Neural cell (in vitro differentiated cells): ENCODE results near the gene NEDD4L. TPM values are rescaled to one million over a fixed set of nuclear protein-coding genes. Genes with fewer than 3 reads are reported as not detected.
"Not testable (repeated sequence)": the region's sequence is repeated elsewhere in the genome, so short reads cannot be mapped to it uniquely, and the experiment has no call there.

ENCODE experiments used
- H2AFZ ChIP-seq: fragments of 200-600, 300-800 bp; sonication (generic), shearing (Covaris generic); 2 replicates; pipeline ENCODE4 v1.6.0; 2014; ENCODE audit warnings: low read depth, mild to moderate bottlenecking, antibody characterized with exemption, low read length, moderate library complexity
- H3F3A ChIP-seq: fragments of 200-600 bp; shearing (Covaris generic); 2 replicates; pipeline ENCODE4 v1.6.1; 2016; ENCODE audit warnings: mild to moderate bottlenecking, moderate library complexity, mixed read lengths, antibody characterized with exemption, low read length; ENCODE audit not compliant: insufficient read depth, poor library complexity, severe bottlenecking
- H3K27ac ChIP-seq: fragments of 200-600, 300-800 bp; sonication (generic), shearing (Covaris generic); 2 replicates; pipeline ENCODE4 v1.5.1; 2014; ENCODE audit warnings: mild to moderate bottlenecking, low read length, moderate library complexity
- H3K27me3 ChIP-seq: fragments of 300-800, 200-600 bp; sonication (generic), shearing (Covaris generic); 2 replicates; pipeline ENCODE4 v1.6.0; 2014; ENCODE audit warnings: mild to moderate bottlenecking, low read depth, low read length, moderate library complexity; ENCODE audit not compliant: insufficient read depth
- H3K36me3 ChIP-seq: fragments of 300-800, 200-600 bp; sonication (generic), shearing (Covaris generic); 2 replicates; pipeline ENCODE4 v1.5.1; 2014; ENCODE audit warnings: mild to moderate bottlenecking, antibody characterized with exemption, low read length, moderate library complexity; ENCODE audit not compliant: insufficient read depth
- H3K4me2 ChIP-seq: fragments of 300-800, 200-600 bp; sonication (generic), shearing (Covaris generic); 2 replicates; pipeline ENCODE4 v1.6.0; 2014; ENCODE audit warnings: mild to moderate bottlenecking, low read length
- H3K4me3 ChIP-seq: fragments of 300-800, 200-600 bp; sonication (generic), shearing (Covaris generic); 2 replicates; pipeline ENCODE4 v1.5.1; 2014; ENCODE audit warnings: mild to moderate bottlenecking, low read length, moderate library complexity
- H3K79me2 ChIP-seq: fragments of 200-600 bp; shearing (Covaris generic); replicated peaks from 2 replicates; pipeline ENCODE4 v1.6.0; 2014; ENCODE audit warnings: mild to moderate bottlenecking, low read length, moderate library complexity; ENCODE audit not compliant: insufficient read depth
- H3K9ac ChIP-seq: fragments of 300-800, 200-600 bp; sonication (generic), shearing (Covaris generic); 2 replicates; pipeline ENCODE4 v1.6.1; 2016; ENCODE audit warnings: mild to moderate bottlenecking, low read length, mixed read lengths
- H3K9me2 ChIP-seq: fragments of 200-600 bp; shearing (Covaris generic); 2 replicates; pipeline ENCODE4 v1.6.1; 2016; ENCODE audit warnings: mild to moderate bottlenecking, low read length, mixed read lengths; ENCODE audit not compliant: insufficient read depth
- H3K9me3 ChIP-seq: fragments of 200-600, 300-800 bp; sonication (generic), shearing (Covaris generic); 2 replicates; pipeline ENCODE4 v1.6.1; 2016; ENCODE audit warnings: mild to moderate bottlenecking, mixed run types, low read length, moderate library complexity, mixed read lengths
- H4K20me1 ChIP-seq: fragments of 200-600 bp; shearing (Covaris generic); 2 replicates; pipeline ENCODE4 v1.6.1; 2016; ENCODE audit warnings: mild to moderate bottlenecking, mixed run types; ENCODE audit not compliant: insufficient read depth
- EP300 ChIP-seq: fragments of 450-650 bp; conservative IDR thresholded peaks from 2 replicates; pipeline ENCODE4 v1.6.1; 2014; ENCODE audit warnings: antibody characterized with exemption, mild to moderate bottlenecking, moderate library complexity; ENCODE audit not compliant: poor library complexity, severe bottlenecking
- EZH2 ChIP-seq: fragments of 200-600, 300-800 bp; shearing (Covaris generic), sonication (generic); IDR thresholded peaks from 2 replicates; pipeline ENCODE4 v1.6.1; 2014; ENCODE audit warnings: antibody characterized with exemption, low read length, borderline replicate concordance, mild to moderate bottlenecking; ENCODE audit not compliant: insufficient read depth, poor library complexity, severe bottlenecking
- MXI1 ChIP-seq: fragments of 450-650 bp; conservative IDR thresholded peaks from 2 replicates; pipeline ENCODE4 v1.6.1; 2014; ENCODE audit warnings: antibody characterized with exemption, mild to moderate bottlenecking; ENCODE audit not compliant: poor library complexity, severe bottlenecking
- POLR2AphosphoS5 ChIP-seq: IDR thresholded peaks from 2 replicates; pipeline ENCODE4 v1.6.1; 2012
- RAD21 ChIP-seq: fragments of 450-650 bp; conservative IDR thresholded peaks from 2 replicates; pipeline ENCODE4 v1.6.1; 2014; ENCODE audit warnings: antibody characterized with exemption, mild to moderate bottlenecking, moderate library complexity
- SMC3 ChIP-seq: fragments of 450-650 bp; conservative IDR thresholded peaks from 2 replicates; pipeline ENCODE4 v1.6.1; 2014; ENCODE audit warnings: antibody characterized with exemption, mild to moderate bottlenecking, moderate library complexity; ENCODE audit not compliant: poor library complexity
- TAF1 ChIP-seq: IDR thresholded peaks from 2 replicates; pipeline ENCODE4 v1.6.1; 2012; ENCODE audit warnings: low read depth
- polyA plus RNA-seq: library from polyadenylated mRNA; depleted of rRNA; stranded (reverse); fragments of >200 nt; gene quantifications from 2 replicates; pipeline ENCODE4 v1.2.3, GENCODE V29; 2014
- TF ChIP-seq, protein P1 (sequence below): IDR thresholded peaks from 2 replicates; pipeline ENCODE4 v1.6.1; 2012; ENCODE audit warnings: borderline replicate concordance
- TF ChIP-seq, protein P2 (sequence below): fragments of 450-650 bp; IDR thresholded peaks from 2 replicates; pipeline ENCODE4 v1.5.1; 2014; ENCODE audit warnings: antibody characterized with exemption, mild to moderate bottlenecking, moderate library complexity; ENCODE audit not compliant: poor library complexity, severe bottlenecking

Gene NEDD4L
- polyA plus RNA-seq, 1 donor from 2014 or later = 97.9 TPM

DNA sequence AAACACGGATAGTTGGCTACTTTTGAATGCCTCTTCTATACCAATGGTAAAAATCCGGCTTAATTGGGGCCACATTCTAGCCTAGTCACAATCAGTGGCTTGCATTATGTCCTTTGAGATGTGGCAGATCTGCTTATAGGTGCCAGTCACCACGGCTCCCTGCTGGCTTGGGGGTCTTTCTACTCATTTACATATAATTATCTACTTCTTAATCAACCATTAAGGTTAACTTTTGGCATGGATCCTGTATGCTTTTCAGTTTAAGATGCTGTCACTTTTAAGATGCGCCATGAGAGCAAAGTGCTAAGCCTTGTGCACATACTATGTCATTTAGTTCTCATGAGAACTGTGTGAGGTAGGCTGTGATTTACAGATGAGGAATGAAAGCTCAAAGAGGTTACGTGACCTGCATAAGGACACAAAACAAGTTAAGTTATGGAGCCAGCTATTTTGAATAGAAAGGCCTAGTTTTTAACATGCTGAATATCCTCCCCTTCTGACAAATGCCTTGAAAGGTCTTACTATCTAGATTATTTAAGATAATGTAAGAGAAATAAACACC lies 4.1 kb downstream of the NEDD4L start:
- Histone ChIP-seq H3K9me2 (no peaks in the 10 kb centered on the region), H3K4me2 (peak overlapping the region; percentile 80), H3K9me3 (no peaks in the 10 kb centered on the region), H3K27me3 (no peaks in the 10 kb centered on the region), H3F3A (no peaks in the 10 kb centered on the region), H3K79me2 (peaks cover 77% of the 10 kb centered on the region), H3K4me3 (peak overlapping the region; percentile 97), H3K9ac (peak overlapping the region; percentile 97), H4K20me1 (peaks cover 15% of the 10 kb centered on the region), H2AFZ (no peak overlapping the region), H3K27ac (peak overlapping the region; percentile 99), H3K36me3 (no peaks in the 10 kb centered on the region)
- TF ChIP-seq TAF1 (no peak), RAD21 (no peak), SMC3 (no peak), POLR2AphosphoS5 (no peak), EZH2 (no peak), EP300 (no peak), MXI1 (no peak)
- TF ChIP-seq, protein P1, sequence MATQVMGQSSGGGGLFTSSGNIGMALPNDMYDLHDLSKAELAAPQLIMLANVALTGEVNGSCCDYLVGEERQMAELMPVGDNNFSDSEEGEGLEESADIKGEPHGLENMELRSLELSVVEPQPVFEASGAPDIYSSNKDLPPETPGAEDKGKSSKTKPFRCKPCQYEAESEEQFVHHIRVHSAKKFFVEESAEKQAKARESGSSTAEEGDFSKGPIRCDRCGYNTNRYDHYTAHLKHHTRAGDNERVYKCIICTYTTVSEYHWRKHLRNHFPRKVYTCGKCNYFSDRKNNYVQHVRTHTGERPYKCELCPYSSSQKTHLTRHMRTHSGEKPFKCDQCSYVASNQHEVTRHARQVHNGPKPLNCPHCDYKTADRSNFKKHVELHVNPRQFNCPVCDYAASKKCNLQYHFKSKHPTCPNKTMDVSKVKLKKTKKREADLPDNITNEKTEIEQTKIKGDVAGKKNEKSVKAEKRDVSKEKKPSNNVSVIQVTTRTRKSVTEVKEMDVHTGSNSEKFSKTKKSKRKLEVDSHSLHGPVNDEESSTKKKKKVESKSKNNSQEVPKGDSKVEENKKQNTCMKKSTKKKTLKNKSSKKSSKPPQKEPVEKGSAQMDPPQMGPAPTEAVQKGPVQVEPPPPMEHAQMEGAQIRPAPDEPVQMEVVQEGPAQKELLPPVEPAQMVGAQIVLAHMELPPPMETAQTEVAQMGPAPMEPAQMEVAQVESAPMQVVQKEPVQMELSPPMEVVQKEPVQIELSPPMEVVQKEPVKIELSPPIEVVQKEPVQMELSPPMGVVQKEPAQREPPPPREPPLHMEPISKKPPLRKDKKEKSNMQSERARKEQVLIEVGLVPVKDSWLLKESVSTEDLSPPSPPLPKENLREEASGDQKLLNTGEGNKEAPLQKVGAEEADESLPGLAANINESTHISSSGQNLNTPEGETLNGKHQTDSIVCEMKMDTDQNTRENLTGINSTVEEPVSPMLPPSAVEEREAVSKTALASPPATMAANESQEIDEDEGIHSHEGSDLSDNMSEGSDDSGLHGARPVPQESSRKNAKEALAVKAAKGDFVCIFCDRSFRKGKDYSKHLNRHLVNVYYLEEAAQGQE = no peak
- TF ChIP-seq, protein P2, sequence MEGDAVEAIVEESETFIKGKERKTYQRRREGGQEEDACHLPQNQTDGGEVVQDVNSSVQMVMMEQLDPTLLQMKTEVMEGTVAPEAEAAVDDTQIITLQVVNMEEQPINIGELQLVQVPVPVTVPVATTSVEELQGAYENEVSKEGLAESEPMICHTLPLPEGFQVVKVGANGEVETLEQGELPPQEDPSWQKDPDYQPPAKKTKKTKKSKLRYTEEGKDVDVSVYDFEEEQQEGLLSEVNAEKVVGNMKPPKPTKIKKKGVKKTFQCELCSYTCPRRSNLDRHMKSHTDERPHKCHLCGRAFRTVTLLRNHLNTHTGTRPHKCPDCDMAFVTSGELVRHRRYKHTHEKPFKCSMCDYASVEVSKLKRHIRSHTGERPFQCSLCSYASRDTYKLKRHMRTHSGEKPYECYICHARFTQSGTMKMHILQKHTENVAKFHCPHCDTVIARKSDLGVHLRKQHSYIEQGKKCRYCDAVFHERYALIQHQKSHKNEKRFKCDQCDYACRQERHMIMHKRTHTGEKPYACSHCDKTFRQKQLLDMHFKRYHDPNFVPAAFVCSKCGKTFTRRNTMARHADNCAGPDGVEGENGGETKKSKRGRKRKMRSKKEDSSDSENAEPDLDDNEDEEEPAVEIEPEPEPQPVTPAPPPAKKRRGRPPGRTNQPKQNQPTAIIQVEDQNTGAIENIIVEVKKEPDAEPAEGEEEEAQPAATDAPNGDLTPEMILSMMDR = no peak

DNA sequence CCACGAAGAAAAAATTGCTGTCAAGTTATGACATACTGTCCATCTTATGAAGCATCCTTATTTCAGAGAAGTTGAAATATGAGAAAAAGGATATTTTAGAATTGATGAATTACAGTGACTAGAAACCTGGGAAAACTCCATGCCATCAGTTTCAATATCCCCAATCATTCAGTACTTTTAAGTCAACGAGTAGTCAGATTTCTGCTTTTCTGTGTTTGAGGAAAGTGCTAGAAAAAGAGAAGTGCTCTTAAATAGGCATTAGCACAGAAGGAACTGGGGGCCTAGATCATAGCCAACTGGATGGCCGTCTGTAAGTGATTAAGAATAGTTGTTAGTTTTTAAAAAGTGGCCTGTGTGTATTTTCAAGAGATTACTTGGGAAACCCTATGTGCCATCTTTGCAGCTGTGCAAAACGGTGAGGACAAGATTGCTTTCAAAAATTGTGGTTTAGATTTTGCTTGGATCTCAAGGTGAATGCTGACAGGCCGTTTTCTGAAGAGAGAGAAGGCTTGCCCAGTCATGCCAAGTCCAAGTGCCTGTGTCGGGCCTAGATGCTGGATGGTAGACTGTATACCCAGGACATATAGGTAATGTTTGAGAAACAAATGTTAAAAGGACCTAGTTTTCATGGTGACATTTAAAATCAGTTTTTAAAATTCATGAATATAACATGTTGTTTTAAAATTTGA lies 5.1 kb downstream of the NEDD4L start:
- Histone ChIP-seq H3K4me3 (peak overlapping the region; percentile 97), H3K9me2 (no peaks in the 10 kb centered on the region), H3K79me2 (peaks cover 86% of the 10 kb centered on the region)

DNA sequence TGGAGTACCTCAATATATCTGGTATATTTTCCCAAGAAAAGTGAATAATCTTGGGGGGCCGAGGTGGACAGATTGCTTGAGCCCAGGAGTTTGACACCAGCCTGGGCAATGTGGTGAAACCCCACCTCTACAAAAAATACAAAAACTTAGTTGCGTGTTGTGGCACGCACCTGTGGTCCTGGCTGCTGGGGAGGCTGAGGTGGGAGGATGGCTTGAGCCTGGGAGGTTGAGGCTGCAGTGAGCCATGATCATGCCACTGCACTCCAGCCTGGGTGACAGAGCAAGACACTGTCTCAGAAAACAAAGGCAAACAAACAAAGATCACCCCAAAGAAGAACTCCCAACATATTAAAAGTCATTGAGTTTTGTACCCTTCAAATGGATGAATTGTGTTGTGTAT lies 6.9 kb downstream of the NEDD4L start:
- Histone ChIP-seq H4K20me1 (peaks cover 20% of the 10 kb centered on the region), H3K79me2 (peaks cover 96% of the 10 kb centered on the region)

More for the DNA sequence above, 5.1 kb downstream of the NEDD4L start:
- TF ChIP-seq TAF1 (no peak), EP300 (peak; percentile 45)
- Histone ChIP-seq H3K4me2 (peak overlapping the region; percentile 80), H3F3A (no peaks in the 10 kb centered on the region), H4K20me1 (peaks cover 20% of the 10 kb centered on the region), H3K9me3 (no peaks in the 10 kb centered on the region), H3K9ac (no peak overlapping the region), H3K27ac (no peak overlapping the region), H3K36me3 (no peaks in the 10 kb centered on the region), H3K27me3 (no peaks in the 10 kb centered on the region), H2AFZ (no peak overlapping the region)

More for the DNA sequence above, 6.9 kb downstream of the NEDD4L start:
- H3K4me3 ChIP-seq, H3K36me3 ChIP-seq, H3K9ac ChIP-seq, H3K9me3 ChIP-seq, H3K9me2 ChIP-seq, H3K27ac ChIP-seq, H3K27me3 ChIP-seq, H2AFZ ChIP-seq, H3F3A ChIP-seq, H3K4me2 ChIP-seq: not testable (repeated sequence)
